Panc1 (cell line): ENCODE results near the gene CHD6. TPM values are rescaled to one million over a fixed set of nuclear protein-coding genes. Genes with fewer than 3 reads are reported as not detected.

ENCODE experiments used
- ATAC-seq: fragments of 200-7000 bp; cut with Tn5 transposase; 2 replicates; pipeline ENCODE4 v1.9.1; 2020; ENCODE audit warnings: mild to moderate bottlenecking, moderate library complexity
- BruUV-seq: library from RNA; stranded (reverse); fragments of 400-500 nt; replicated peaks from 2 replicates; lab custom pipeline; 2021; lab: Mats Ljungman, UMichigan
- CTCF ChIA-PET: fragments of 300-600 bp; sonication (Branson Sonifier 250); formaldehyde crosslinking; loops from one replicate; lab custom pipeline; 2022; ENCODE audit warnings: antibody characterized with exemption; lab: Charles Lee
- POLR2A ChIA-PET: fragments of 300-600 bp; sonication (Branson Sonifier 250); formaldehyde crosslinking; loops from one replicate; lab custom pipeline; 2022; ENCODE audit warnings: antibody characterized with exemption; lab: Charles Lee
- DNase-seq: peaks from one replicate; pipeline ENCODE4 v3.0.0-alpha.2; 2010; ENCODE audit warnings: low read depth, low spot score
- H3K27ac ChIP-seq: 2 replicates; pipeline ENCODE4 v1.5.1; 2011; ENCODE audit warnings: mild to moderate bottlenecking, low read length, inconsistent platforms
- H3K27me3 ChIP-seq: fragments of 200-500 bp; sonication (Bioruptor generic); 2 replicates; pipeline ENCODE4 v1.6.0; 2014; ENCODE audit warnings: low read length, inconsistent platforms; ENCODE audit not compliant: control insufficient read depth, insufficient read depth
- H3K36me3 ChIP-seq: fragments of 200-500 bp; sonication (Bioruptor generic); 2 replicates; pipeline ENCODE4 v1.5.1; 2014; ENCODE audit warnings: inconsistent platforms, mild to moderate bottlenecking, low read length, moderate library complexity; ENCODE audit not compliant: control insufficient read depth, insufficient read depth
- H3K4me1 ChIP-seq: 2 replicates; pipeline ENCODE4 v1.5.1; 2011; ENCODE audit warnings: inconsistent platforms, mild to moderate bottlenecking, low read length, moderate library complexity; ENCODE audit not compliant: control insufficient read depth, insufficient read depth
- H3K4me3 ChIP-seq, 2 experiments: 2 replicates each; pipeline ENCODE4 v1.5.1; 2011 to 2012; ENCODE audit warnings: low read depth in 2 of 2, low read length in 2 of 2, mild to moderate bottlenecking in 2 of 2, inconsistent platforms in 1 of 2, moderate library complexity in 1 of 2
- H3K9me3 ChIP-seq: fragments of 200-500 bp; sonication (Bioruptor generic); 2 replicates; pipeline ENCODE4 v1.5.1; 2014; ENCODE audit warnings: low read depth, mild to moderate bottlenecking, inconsistent platforms, low read length, moderate library complexity; ENCODE audit not compliant: control insufficient read depth, insufficient read depth
- CTCF ChIP-seq: fragments of 450-650 bp; IDR thresholded peaks from 2 replicates; pipeline ENCODE4 v1.5.1; 2017; ENCODE audit warnings: mild to moderate bottlenecking
- POLR2AphosphoS5 ChIP-seq: IDR thresholded peaks from 2 replicates; pipeline ENCODE4 v1.6.1; 2012; ENCODE audit warnings: mild to moderate bottlenecking, low read depth, low read length, moderate library complexity
- REST ChIP-seq, 2 experiments: IDR thresholded peaks; 2 replicates each; pipeline ENCODE4 v1.6.1; 2011 to 2012; ENCODE audit warnings: low read depth in 2 of 2, control low read depth in 1 of 2, low read length in 1 of 2, mild to moderate bottlenecking in 1 of 2, moderate library complexity in 1 of 2; ENCODE audit not compliant: insufficient read depth in 1 of 2
- SIN3A ChIP-seq: IDR thresholded peaks from 2 replicates; pipeline ENCODE4 v1.6.1; 2012; ENCODE audit warnings: low read depth, mild to moderate bottlenecking, low read length, moderate library complexity, borderline replicate concordance; ENCODE audit not compliant: insufficient read depth
- TCF7L2 ChIP-seq: IDR thresholded peaks from 2 replicates; pipeline ENCODE4 v1.6.1; 2011; ENCODE audit warnings: mild to moderate bottlenecking, low read depth, low read length, inconsistent platforms
- in situ Hi-C: cut with HindIII; loops from 2 replicates; pipeline ENCODE4 v1.10.0; 2016; ENCODE audit warnings: low sequenced_read_pairs, low pct_unique_long_range_greater_than_20kb
- intact Hi-C: fragments of 100-400 bp; cut with micrococcal nuclease; formaldehyde crosslinking; loops from one replicate; pipeline ENCODE4 v1.10.0; 2022; ENCODE audit not compliant: unreplicated experiment
- total RNA-seq: library from RNA; stranded (reverse); gene quantifications from one replicate; pipeline ENCODE4 v1.2.1, GENCODE V29; 2021; ENCODE audit not compliant: unreplicated experiment

CHD6 gene
- total RNA-seq, 1 experiment from 2014 or later: 21.3 TPM

DNA sequence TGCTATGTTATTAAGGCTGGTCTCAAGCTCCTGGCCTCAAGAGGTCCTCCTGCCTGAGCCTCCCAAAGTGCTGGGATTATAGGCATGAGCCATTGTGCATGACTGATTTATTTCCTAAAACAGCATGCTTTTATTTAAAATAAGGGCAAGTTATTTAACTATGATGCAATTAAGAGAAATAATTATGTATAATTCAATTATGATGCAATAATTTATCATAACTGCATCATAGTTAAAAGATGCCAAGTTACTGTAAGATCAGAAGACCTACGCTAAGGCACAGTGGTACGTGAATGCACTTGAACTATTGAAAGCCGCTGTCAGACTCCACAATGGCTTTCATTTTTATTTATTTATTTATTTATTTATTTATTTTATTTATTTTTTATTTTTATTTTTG, 227.3 kb downstream of the CHD6 start:
- POLR2A ChIA-PET: no interaction called here
- no peak for DNase-seq
- no peaks in the 10 kb centered on the region for H3K27me3 ChIP-seq
- H3K4me3 ChIP-seq: no peak overlapping the region
- in situ Hi-C loops (no loop called here), intact Hi-C loops (no loop called here)
- H3K36me3 ChIP-seq: no peaks in the 10 kb centered on the region
- H3K27ac ChIP-seq: no peak overlapping the region
- CTCF ChIA-PET: no interaction called here
- no peaks in the 10 kb centered on the region for H3K9me3 ChIP-seq
- peaks cover 11% of the 10 kb centered on the region for H3K4me1 ChIP-seq
- ATAC-seq: no peak
- BruUV-seq: no TSS peak
- TF ChIP-seq CTCF: no peak
- no peak for TF ChIP-seq SIN3A
- TF ChIP-seq REST (IDR thresholded peaks at IDR 0.05; ENCODE audit: insufficient read depth in 1 of 2, low read depth in 2 of 2, low read length in 1 of 2): no peak

- peaks cover 1% of the 10 kb centered on the region; the same call in 1 of the 2 replicates for H3K4me1 ChIP-seq
- DNase-seq (no peak), ATAC-seq (no peak; the same call in 1 of the 2 replicates)
- no peaks in the 10 kb centered on the region for H3K36me3 ChIP-seq
- no peaks in the 10 kb centered on the region for H3K9me3 ChIP-seq
- CTCF ChIA-PET: interaction anchor here (0.6 kb wide), 1 partner anchor 8 kb away, joined by 4 read pairs; no protein-coding TSS in a partner anchor
- intact Hi-C loops (no loop called here), in situ Hi-C loops (no loop called here)
- TF ChIP-seq CTCF: no peak
- TF ChIP-seq POLR2AphosphoS5: no peak
- no peak for TF ChIP-seq REST (IDR thresholded peaks at IDR 0.05; ENCODE audit: insufficient read depth in 1 of 2, low read depth in 2 of 2, low read length in 1 of 2)
- TF ChIP-seq TCF7L2: no peak
- no peak for TF ChIP-seq SIN3A
- H3K27me3 ChIP-seq: 0 out of 2 replicates have a peak, but pooled peaks cover under 1% of the 10 kb centered on the region
- no peak overlapping the region for H3K27ac ChIP-seq
- H3K4me3 ChIP-seq: no peak overlapping the region
- no TSS peak for BruUV-seq
- POLR2A ChIA-PET: no interaction called here
These were observed 230.7 kb downstream of the CHD6 start for GRCh38 chr20:41387444-41387851.
